SK-MEL-5 (cell line): Measurements from ENCODE around the gene SLC39A9. TPM values are rescaled to one million over a fixed set of nuclear protein-coding genes. Genes with fewer than 3 reads are reported as not detected.
A peak's percentile ranks its signal among the peaks of the same experiment; 100 is the strongest.
"Not testable (repeated sequence)": the region's sequence is repeated elsewhere in the genome, so short reads cannot be mapped to it uniquely, and the experiment has no call there.

Experiments used
- DNase-seq: peaks from one replicate; pipeline ENCODE4 v3.0.0-alpha.2; 2016; ENCODE audit warnings: low read depth, low spot score
- in situ Hi-C: cut with HindIII; loops from 2 replicates; pipeline ENCODE4 v1.10.0; 2016; ENCODE audit warnings: low sequenced_read_pairs, high pct_unique_total_duplicates, low pct_unique_long_range_greater_than_20kb
- total RNA-seq: library from RNA; depleted of rRNA; stranded (reverse); fragments of >200 nt; shearing (Covaris generic); gene quantifications from 2 replicates; pipeline ENCODE4 v1.2.3, GENCODE V29; 2014

Gene SLC39A9
- total RNA-seq, 1 experiment from 2014 or later: 101 TPM

- in situ Hi-C loops: no loop called here
- no peak for DNase-seq
These were observed 53.4 kb downstream of the SLC39A9 start for GRCh38 chr14:69451941-69452340.

GRCh38 chr14:69458350-69458749 lies 59.9 kb downstream of the SLC39A9 start:
- no peak for DNase-seq
- in situ Hi-C loops: no loop called here

- no peak for DNase-seq
- in situ Hi-C loops: no loop called here
These were observed 60.6 kb downstream of the SLC39A9 start for GRCh38 chr14:69459122-69459521.

DNA sequence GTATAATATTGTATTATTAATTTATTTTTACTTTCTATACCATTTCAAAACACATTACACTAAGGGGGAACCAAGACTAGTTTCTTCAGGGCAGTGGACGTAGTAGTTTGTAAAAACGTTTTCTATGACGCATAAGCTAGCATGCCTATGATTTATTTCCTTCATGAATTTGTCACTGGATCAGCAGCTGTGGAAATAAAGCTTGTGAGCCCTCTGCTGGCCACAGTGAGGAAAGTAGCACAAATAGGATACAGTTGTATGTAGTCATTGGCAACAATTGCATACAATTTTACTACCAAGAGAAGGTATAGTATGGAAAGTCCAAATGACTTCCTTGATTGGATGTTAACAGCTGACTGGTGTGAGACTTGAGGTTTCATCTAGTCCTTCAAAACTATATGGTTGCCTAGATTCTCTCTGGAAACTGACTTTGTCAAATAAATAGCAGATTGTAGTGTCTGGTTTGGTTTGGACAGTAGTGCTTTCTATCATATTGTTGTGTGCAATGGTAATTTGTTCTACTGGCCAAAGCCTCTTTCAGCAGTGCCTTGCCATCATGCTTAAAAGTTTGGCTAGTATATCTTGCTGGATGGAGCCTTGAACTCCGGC lies 61.7 kb downstream of the SLC39A9 start:
- peak; percentile 88 for DNase-seq
- in situ Hi-C loops: no loop called here

DNA sequence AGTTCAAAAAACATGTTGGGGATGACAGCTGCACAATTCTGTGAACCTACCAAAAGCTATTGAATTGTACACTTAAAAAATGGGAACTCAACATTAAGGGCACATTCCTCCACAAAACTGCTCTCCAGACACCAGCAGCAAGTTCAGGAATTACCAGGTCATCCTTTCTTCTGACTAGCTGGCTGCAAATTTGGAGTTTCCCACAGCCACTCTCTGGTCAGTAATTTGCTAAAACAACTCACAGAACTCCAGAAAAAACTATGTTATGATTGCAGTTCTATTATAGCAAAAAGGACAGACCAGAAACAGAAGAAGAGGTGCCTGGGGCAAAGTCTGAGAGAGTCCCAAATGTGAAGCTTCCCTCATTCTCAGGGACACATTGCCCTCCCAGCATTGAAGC lies 65.9 kb downstream of the SLC39A9 start:
- in situ Hi-C loops: no loop called here

DNA sequence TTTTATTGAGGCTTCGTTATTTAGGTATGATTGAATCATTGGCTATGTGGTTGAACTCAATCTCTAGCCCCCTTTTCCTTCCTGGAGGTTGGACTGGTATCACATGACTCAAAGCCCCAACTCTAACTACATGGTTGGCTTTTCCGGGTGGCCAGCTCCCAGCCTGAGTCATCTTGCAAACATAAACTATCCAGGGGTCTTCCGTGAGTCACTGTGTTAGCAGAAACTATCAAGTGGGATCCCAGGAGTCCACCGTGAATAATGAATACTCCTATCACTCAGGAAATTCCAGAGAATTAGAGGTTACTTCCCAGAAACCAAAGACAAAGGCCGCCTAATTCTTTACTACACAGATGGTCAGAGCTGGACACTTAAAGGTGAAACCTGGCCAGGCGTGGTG lies 66.3 kb downstream of the SLC39A9 start:
- DNase-seq: no peak
- in situ Hi-C loops: no loop called here

More for the DNA sequence above, 65.9 kb downstream of the SLC39A9 start:
- DNase-seq: no peak

DNA sequence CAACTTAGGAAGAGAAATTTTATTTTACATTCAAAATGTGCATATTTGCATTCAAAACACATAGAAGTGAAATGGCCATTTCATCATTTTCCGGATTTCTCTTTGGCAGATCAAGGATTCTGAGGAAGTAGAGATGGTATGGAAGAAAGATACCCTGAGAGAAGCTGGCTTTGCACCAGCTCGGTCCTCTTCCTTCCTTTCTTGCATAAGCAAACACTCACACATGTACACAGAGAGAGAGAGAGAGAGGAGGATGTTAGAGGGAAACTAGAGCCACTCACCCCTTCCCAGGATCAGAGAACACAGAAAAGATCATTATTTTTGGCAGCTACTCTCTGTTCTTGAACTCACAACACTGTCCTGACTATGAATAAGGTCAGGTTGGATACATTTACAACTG lies 70.5 kb downstream of the SLC39A9 start:
- in situ Hi-C loops: no loop called here

DNA sequence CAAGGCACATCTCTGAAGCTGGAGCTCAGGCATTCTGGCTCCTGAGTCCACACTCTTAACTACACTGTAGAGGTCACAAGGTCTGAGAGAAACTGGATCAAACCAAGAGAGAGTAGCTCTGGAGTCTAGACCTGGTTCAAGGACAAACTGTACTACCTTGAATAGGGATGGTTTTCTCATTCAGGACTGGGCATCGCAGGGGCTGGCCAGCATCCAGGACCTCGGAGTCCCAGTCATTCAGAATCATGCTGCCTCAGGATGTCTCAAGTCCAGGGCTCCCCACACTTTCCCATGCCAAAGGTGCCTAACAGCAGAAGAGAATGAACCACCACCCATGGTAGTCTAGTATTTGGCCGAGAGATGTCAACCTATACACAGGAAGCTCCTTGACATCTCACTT lies 72.9 kb downstream of the SLC39A9 start:
- in situ Hi-C loops: no loop called here
- DNase-seq: no peak

More for the DNA sequence above, 70.5 kb downstream of the SLC39A9 start:
- DNase-seq: no peak

- no peak for DNase-seq
- in situ Hi-C loops: no loop called here
These were observed 73.4 kb downstream of the SLC39A9 start for GRCh38 chr14:69471916-69472315.

- in situ Hi-C loops: no loop called here
These were observed 74.8 kb downstream of the SLC39A9 start for GRCh38 chr14:69473260-69473659.

DNA sequence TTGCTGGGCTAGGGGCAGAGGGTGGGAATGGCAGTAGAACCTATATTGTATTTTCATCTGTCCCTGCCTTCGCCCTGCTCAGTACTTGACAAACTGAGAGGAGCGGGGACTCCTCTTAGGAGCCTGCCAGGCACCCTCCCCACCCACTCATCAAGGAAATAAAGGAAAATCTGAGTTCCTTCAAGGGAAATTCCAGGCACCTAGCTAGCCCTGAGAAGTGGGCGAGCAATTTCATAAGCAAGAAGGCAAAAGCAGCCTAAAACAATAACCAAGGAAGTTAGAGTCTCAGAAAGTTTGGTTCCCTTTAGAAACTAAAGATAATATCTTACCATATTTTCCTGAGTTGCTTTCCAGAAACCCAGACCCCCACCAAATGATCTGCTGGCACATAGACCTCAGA lies 75.5 kb downstream of the SLC39A9 start:
- no peak for DNase-seq
- in situ Hi-C loops: no loop called here

More at GRCh38 chr14:69473260-69473659, 74.8 kb downstream of the SLC39A9 start:
- DNase-seq: no peak

- peak; percentile 63 for DNase-seq
- in situ Hi-C loops: no loop called here
These were observed 76.8 kb downstream of the SLC39A9 start for GRCh38 chr14:69475194-69475818.

- peak; percentile 7 for DNase-seq
- in situ Hi-C loops: not testable (repeated sequence)
These were observed 78.4 kb downstream of the SLC39A9 start for GRCh38 chr14:69476824-69477450.

- DNase-seq, in situ Hi-C loops: not testable (repeated sequence)
These were observed 79.6 kb downstream of the SLC39A9 start for GRCh38 chr14:69478055-69478454.

- in situ Hi-C loops: no loop called here
These were observed 81.2 kb downstream of the SLC39A9 start for GRCh38 chr14:69479696-69480095.

DNA sequence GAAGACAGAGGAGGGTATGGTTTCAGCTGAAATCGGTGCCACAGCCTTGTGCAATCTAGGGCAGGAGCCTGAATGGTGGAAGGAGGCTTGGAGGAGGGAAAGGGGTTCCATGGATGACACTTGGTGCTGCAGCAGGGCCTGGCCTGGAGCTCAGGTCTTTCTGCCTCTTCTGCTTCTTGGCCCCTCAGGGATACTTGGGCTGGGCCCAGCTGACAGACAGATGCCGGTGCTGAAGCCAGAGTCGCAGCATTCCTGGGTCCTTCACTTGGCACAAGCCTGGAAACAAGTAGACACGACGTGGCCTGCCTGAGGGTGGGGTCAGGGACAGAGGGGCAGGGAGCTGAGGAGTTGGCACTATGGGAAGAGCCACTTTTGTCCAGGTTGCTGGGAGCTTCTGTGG lies 81.6 kb downstream of the SLC39A9 start:
- in situ Hi-C loops: no loop called here
- no peak for DNase-seq

More at GRCh38 chr14:69479696-69480095, 81.2 kb downstream of the SLC39A9 start:
- no peak for DNase-seq

GRCh38 chr14:69481815-69482568 lies 83.5 kb downstream of the SLC39A9 start:
- in situ Hi-C loops: no loop called here
- DNase-seq: no peak

DNA sequence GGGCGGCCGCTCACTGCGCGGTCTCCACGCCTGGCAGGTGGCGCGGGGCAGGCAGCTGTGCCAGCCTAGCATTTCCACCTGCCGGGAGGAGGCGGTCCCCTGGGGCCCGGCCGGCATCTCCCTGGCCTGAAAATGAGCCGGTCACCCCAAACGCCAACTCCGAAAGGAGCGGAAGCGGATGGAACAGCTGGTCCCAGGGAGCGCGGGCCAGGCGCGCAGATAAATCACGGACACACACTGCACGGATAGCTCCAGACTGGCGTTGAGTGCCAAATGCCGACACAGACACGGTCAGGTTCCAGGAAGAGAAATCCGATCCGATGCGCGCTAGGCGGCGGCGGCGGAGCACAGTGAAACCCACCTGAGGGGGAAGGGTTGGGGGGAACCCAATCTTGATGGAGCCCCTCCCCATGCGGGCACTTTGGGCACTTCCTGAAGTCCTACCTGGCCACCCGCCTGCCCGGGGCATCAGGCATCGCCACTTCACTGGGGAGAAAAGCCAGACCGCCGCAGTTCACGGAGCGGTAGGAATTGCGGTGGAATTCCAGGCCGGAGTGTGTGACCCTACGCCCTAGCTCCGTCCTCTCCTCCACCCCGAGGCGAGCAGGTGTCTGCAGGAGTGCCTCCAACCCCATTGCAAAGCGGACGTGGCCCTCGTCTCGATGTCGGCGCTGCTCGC lies 85.4 kb downstream of the SLC39A9 start:
- in situ Hi-C loops: no loop called here
- DNase-seq: no peak
